Transverse colon (tissue), 4 donors: ENCODE data around the gene STARD13. TPM values are rescaled to one million over a fixed set of nuclear protein-coding genes. Genes with fewer than 3 reads are reported as not detected.

Source experiments
- DNase-seq: peaks from one replicate; pipeline ENCODE4 v3.0.0-alpha.2; 2019
- H3K27ac ChIP-seq, 4 donors: fragments of 200-600 bp; sonication (generic); 2 replicates each; pipeline ENCODE4 v1.5.1; 2016 to 2018; ENCODE audit warnings: inconsistent platforms in 4 of 4
- H3K27me3 ChIP-seq: fragments of 200-600 bp; sonication (generic); 2 replicates; pipeline ENCODE4 v1.5.1; 2017; ENCODE audit warnings: inconsistent platforms
- H3K36me3 ChIP-seq, 4 donors: fragments of 200-600 bp; sonication (generic); 2 replicates each; pipeline ENCODE4 v1.5.1; 2017 to 2019; ENCODE audit warnings: inconsistent platforms in 4 of 4
- H3K4me1 ChIP-seq, 4 donors: fragments of 200-600 bp; sonication (generic); 2 replicates each; pipeline ENCODE4 v1.5.1; 2017 to 2020; ENCODE audit warnings: inconsistent platforms in 4 of 4
- H3K4me3 ChIP-seq, 4 donors: fragments of 200-600 bp; sonication (generic); 1 replicate in 1 of 4; 2 replicates in 3 of 4; pipeline versions ENCODE4 v1.5.1 to v1.6.1; 2017 to 2019; ENCODE audit warnings: inconsistent platforms in 4 of 4
- H3K9me3 ChIP-seq, 2 donors: fragments of 200-600 bp; sonication (generic); 2 replicates each; pipeline ENCODE4 v1.5.1; 2017 to 2019; ENCODE audit warnings: inconsistent platforms in 2 of 2
- EP300 ChIP-seq: sonication (generic); formaldehyde crosslinking; IDR thresholded peaks from one replicate; pipeline ENCODE4 v1.6.1; 2017; ENCODE audit warnings: antibody characterized with exemption, low read depth
- POLR2A ChIP-seq: fragments of 450-650 bp; IDR thresholded peaks from one replicate; pipeline ENCODE4 v1.6.1; 2016; ENCODE audit warnings: antibody characterized with exemption, mild to moderate bottlenecking, moderate library complexity
- POLR2AphosphoS5 ChIP-seq, 3 donors: sonication (generic); formaldehyde crosslinking; IDR thresholded peaks; one replicate each; pipeline ENCODE4 v1.6.1; 2016; ENCODE audit warnings: antibody characterized with exemption in 3 of 3
- WGBS, 2 donors: methylation state at CpG; one replicate each; pipeline ENCODE4 v1.1.5; 2018; ENCODE audit warnings: low coverage in 1 of 2; 5-methylcytosine and 5-hydroxymethylcytosine counted together
- in situ Hi-C, 4 donors: fragments of 200-750 bp; cut with MboI; loops; one replicate each; pipeline versions ENCODE4 v1.15.0 to v1.15.1; 2017; ENCODE audit warnings: low sequenced_read_pairs in 3 of 4, low pct_ligation_motif_present in 1 of 4, low pct_unique_long_range_greater_than_20kb in 1 of 4
- intact Hi-C: fragments of 100-400 bp; cut with DNase I; formaldehyde crosslinking; loops from one replicate; pipeline ENCODE4 v1.15.1; 2023; ENCODE audit warnings: low total_unique reads
- total RNA-seq, 4 donors: library from RNA; depleted of rRNA; stranded (reverse); fragments of >200 nt; gene quantifications; one replicate each; pipeline ENCODE4 v1.1.0, GENCODE V29; 2016
- TF ChIP-seq, protein P1 (sequence below), 5 experiments: fragments of 200-600 bp in 3 of 5; fragments of 450-650 bp in 2 of 5; sonication (generic) in 3 of 5; IDR thresholded peaks; 1 replicate in 2 of 5; 2 replicates in 3 of 5; pipeline ENCODE4 v1.5.1; 2016 to 2017; ENCODE audit warnings: antibody characterized with exemption in 5 of 5, inconsistent platforms in 3 of 5, mild to moderate bottlenecking in 2 of 5, moderate library complexity in 1 of 5

The STARD13 gene
- total RNA-seq, 4 donors from 2014 or later, result 18.1 to 107 (median 41.5) TPM

DNA sequence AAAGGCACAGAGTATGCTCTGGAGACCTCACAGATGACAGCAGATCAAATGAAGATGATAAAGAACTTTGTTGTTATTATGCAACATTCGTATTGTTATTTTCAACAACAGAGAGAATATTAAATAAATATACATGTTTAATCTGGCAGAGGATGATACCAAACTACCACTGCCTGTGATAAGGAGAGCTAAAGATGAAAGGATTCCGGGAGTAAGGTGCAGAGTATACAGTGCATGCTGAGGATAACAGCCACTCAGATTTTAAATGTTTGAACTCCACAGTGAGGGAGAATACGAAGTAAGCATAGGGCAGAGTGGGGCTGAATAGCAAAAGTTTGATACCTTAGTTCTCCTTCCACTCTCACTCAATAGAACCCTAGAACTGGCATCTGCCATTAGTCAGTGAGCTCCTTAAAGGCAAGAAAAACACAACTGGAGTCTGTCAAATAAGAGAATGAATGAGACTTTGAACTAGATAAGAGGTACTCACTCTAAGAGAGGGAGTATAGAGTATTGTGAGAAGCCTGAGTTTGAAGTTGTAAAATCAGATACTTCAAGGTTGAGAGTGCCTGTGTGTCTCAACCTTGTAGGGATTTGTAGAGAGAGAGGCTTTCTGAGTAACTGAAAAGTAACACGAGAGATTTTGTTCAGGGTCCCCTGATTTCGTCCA is 78.5 kb downstream of the STARD13 start:
- Histone ChIP-seq H3K27ac (peak overlapping the region; percentile 71 to 84 (median 79)), H3K9me3 (no peaks in the 10 kb centered on the region), H3K4me1 (peaks cover 11 to 41% (median 20%) of the 10 kb centered on the region in 4 donors), H3K4me3 (no peak overlapping the region), H3K27me3 (no peaks in the 10 kb centered on the region), H3K36me3 (no peaks in the 10 kb centered on the region)
- no peak for DNase-seq
- in situ Hi-C loops, result loop anchor here in 1 of 4 donors (25.0 kb wide), 1 partner anchor 330 kb away; no protein-coding TSS in a partner anchor
- TF ChIP-seq POLR2AphosphoS5 (IDR thresholded peaks at IDR 0.05) (no peak), EP300 (no peak), POLR2A (no peak)
- TF ChIP-seq, protein P1, sequence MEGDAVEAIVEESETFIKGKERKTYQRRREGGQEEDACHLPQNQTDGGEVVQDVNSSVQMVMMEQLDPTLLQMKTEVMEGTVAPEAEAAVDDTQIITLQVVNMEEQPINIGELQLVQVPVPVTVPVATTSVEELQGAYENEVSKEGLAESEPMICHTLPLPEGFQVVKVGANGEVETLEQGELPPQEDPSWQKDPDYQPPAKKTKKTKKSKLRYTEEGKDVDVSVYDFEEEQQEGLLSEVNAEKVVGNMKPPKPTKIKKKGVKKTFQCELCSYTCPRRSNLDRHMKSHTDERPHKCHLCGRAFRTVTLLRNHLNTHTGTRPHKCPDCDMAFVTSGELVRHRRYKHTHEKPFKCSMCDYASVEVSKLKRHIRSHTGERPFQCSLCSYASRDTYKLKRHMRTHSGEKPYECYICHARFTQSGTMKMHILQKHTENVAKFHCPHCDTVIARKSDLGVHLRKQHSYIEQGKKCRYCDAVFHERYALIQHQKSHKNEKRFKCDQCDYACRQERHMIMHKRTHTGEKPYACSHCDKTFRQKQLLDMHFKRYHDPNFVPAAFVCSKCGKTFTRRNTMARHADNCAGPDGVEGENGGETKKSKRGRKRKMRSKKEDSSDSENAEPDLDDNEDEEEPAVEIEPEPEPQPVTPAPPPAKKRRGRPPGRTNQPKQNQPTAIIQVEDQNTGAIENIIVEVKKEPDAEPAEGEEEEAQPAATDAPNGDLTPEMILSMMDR (IDR thresholded peaks at IDR 0.05), result no peak
- 44 to 56% methylated on average over 3 to 5 of the region's 5 CpGs for WGBS, 2 donors
- intact Hi-C loops, result loop anchor here (10.0 kb wide), 2 partner anchors 92 to 338 kb away; no protein-coding TSS in a partner anchor

- Histone ChIP-seq H3K9me3 (no peaks in the 10 kb centered on the region), H3K27me3 (no peaks in the 10 kb centered on the region), H3K4me1 (peaks cover 11 to 41% (median 21%) of the 10 kb centered on the region in 4 donors), H3K27ac (peak overlapping the region; percentile 71 to 84 (median 79)), H3K36me3 (no peaks in the 10 kb centered on the region), H3K4me3 (no peak overlapping the region)
- in situ Hi-C loops, result loop anchor here in 1 of 4 donors (25.0 kb wide), 1 partner anchor 331 kb away; no protein-coding TSS in a partner anchor
- TF ChIP-seq, protein P1 (IDR thresholded peaks at IDR 0.05), result no peak
- no peak for TF ChIP-seq EP300
- TF ChIP-seq POLR2AphosphoS5 (IDR thresholded peaks at IDR 0.05), result no peak
- TF ChIP-seq POLR2A, result no peak
- DNase-seq, result no peak
- intact Hi-C loops, result loop anchor here (10.0 kb wide), 2 partner anchors 92 to 338 kb away; no protein-coding TSS in a partner anchor
- 66% methylated on average over 3 of the region's 3 CpGs; no CpG with 5 or more reads in 1 of the 2 donors for WGBS, 2 donors
Observed at GRCh38 chr13:33206425-33206824, 79.1 kb downstream of the STARD13 start.

DNA sequence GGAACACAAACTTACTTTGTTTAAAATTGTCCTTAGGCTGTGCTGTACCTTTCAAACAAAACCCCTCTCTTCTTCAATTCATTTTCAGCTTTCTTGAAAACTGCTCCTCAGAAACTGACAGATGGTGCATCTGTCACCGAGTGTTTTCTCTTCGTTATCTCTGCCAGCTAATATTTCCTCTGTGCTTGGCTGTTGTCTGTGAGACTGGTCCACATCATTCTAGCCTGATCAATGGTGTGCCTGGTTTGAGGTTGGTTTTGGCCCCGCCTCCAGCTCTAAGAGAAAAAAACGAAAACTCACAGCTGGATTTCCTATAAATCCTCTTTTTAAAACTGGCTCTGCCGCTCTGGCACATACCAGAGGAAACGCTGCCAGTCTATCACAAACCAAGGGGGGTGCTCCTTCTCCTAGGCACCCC is 79.7 kb downstream of the STARD13 start:
- in situ Hi-C loops (loop anchor here in 1 of 4 donors (25.0 kb wide), 1 partner anchor 331 kb away; no protein-coding TSS in a partner anchor), intact Hi-C loops (loop anchor here (10.0 kb wide), 2 partner anchors 91 to 339 kb away; no protein-coding TSS in a partner anchor)
- no peaks in the 10 kb centered on the region for H3K9me3 ChIP-seq
- no peak for DNase-seq
- TF ChIP-seq, protein P1 (IDR thresholded peaks at IDR 0.05), result no peak
- peak in 2 of 3 donors; percentile 32 to 38 for TF ChIP-seq POLR2AphosphoS5 (IDR thresholded peaks at IDR 0.05)
- no peaks in the 10 kb centered on the region for H3K27me3 ChIP-seq
- peak overlapping the region in 3 of 4 donors; percentile 4 to 33 (median 21) for H3K4me3 ChIP-seq
- H3K27ac ChIP-seq, result peak overlapping the region; percentile 71 to 84 (median 79)
- no peaks in the 10 kb centered on the region for H3K36me3 ChIP-seq
- H3K4me1 ChIP-seq, result peaks cover 11 to 41% (median 21%) of the 10 kb centered on the region in 4 donors
- 30 to 52% methylated on average over 3 to 6 of the region's 6 CpGs for WGBS, 2 donors

DNA sequence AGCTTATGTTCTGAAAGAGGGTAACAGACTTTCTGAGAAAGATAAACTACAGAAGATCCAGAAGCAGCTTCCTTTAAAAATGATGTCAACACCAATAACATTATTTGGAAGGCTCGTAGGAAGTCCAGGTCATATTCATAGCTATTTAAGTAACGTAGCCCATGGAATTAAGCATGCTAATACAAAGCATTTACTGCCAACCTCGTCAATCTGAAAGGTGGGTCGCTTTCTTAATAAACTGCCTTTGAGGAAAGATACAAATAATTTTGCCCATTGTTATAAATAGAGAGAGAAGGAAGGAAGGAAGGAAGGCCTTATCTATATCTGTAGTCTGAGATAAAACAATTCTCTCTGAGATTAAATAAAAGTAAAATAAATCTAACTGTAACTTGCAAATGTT is 80.3 kb downstream of the STARD13 start:
- TF ChIP-seq POLR2AphosphoS5 (IDR thresholded peaks at IDR 0.05) (no peak), EP300 (no peak), POLR2A (no peak)
- TF ChIP-seq, protein P1 (IDR thresholded peaks at IDR 0.05), result no peak
- no peaks in the 10 kb centered on the region for H3K9me3 ChIP-seq
- intact Hi-C loops (loop anchor here (10.0 kb wide), 2 partner anchors 90 to 340 kb away; no protein-coding TSS in a partner anchor), in situ Hi-C loops (loop anchor here in 1 of 4 donors (25.0 kb wide), 1 partner anchor 332 kb away; no protein-coding TSS in a partner anchor)
- no peaks in the 10 kb centered on the region for H3K27me3 ChIP-seq
- no peak for DNase-seq
- 46 to 63% methylated on average over 4 of the region's 4 CpGs for WGBS, 2 donors
- H3K27ac ChIP-seq, result peak overlapping the region; percentile 71 to 84 (median 79)
- H3K4me3 ChIP-seq, result peak overlapping the region; percentile 3 to 33 (median 12)
- H3K4me1 ChIP-seq, result peaks cover 11 to 44% (median 21%) of the 10 kb centered on the region in 4 donors
- H3K36me3 ChIP-seq, result no peaks in the 10 kb centered on the region
